K562 (cell line): ENCODE results near the gene ERBB4. TPM values are rescaled to one million over a fixed set of nuclear protein-coding genes. Genes with fewer than 3 reads are reported as not detected.

Source experiments
- ATAC-seq: fragments of 200-7000 bp; cut with Tn5 transposase; 3 replicates; pipeline ENCODE4 v1.9.1; 2020; ENCODE audit warnings: moderate library complexity
- BruUV-seq: library from RNA; stranded (reverse); fragments of 400-500 nt; replicated peaks from 2 replicates; lab custom pipeline; 2021; lab: Mats Ljungman, UMichigan
- CTCF ChIA-PET: fragments of 300-600 bp; formaldehyde crosslinking; extraction: SDS; loops from one replicate; lab custom pipeline; 2021; ENCODE audit warnings: low intra/inter-chr PET ratio; lab: Yijun Ruan, JAX
- POLR2A ChIA-PET: fragments of 300-600, 350-650 bp; sonication (Branson Sonifier 250); formaldehyde crosslinking; extraction: SDS; loops from one replicate; lab custom pipeline; 2021; ENCODE audit warnings: antibody characterized with exemption, inconsistent platforms; lab: Yijun Ruan, JAX
- DNase-seq, 4 experiments: peaks; one replicate each; pipeline versions ENCODE4 v3.0.0 to v3.0.0-alpha.2; 2011 to 2018; ENCODE audit warnings: low spot score in 3 of 4, mixed read lengths in 3 of 4; ENCODE audit errors: extremely low read depth in 1 of 4
- FAIRE-seq: peaks from 2 replicates; lab custom pipeline; 2011; peaks lifted over from hg19 to GRCh38; lab: Jason Lieb, UNC
- H2AFZ ChIP-seq: 2 replicates; pipeline ENCODE4 v1.6.0; 2011; ENCODE audit warnings: low read depth, low read length, control low read depth, inconsistent platforms
- H3K27ac ChIP-seq: fragments of 200-600 bp; 3 replicates; pipeline ENCODE4 v1.8.0; 2011; ENCODE audit warnings: low read depth, mild to moderate bottlenecking, control low read depth, inconsistent platforms, low read length, moderate library complexity, mixed read lengths; ENCODE audit errors: extremely low read depth
- H3K27me3 ChIP-seq, 2 experiments: fragments of 300-600 bp in 1 of 2; 2 replicates in 1 of 2; 3 replicates in 1 of 2; pipeline versions ENCODE4 v1.6.0 to v1.8.0; 2011; ENCODE audit warnings: inconsistent platforms in 2 of 2, low read length in 2 of 2, mild to moderate bottlenecking in 1 of 2, mixed read lengths in 1 of 2, moderate library complexity in 1 of 2; ENCODE audit not compliant: control insufficient read depth in 2 of 2, insufficient read depth in 2 of 2
- H3K36me3 ChIP-seq: fragments of 300-600 bp; 3 replicates; pipeline ENCODE4 v1.8.0; 2011; ENCODE audit warnings: mild to moderate bottlenecking, low read length, inconsistent platforms; ENCODE audit not compliant: control insufficient read depth, insufficient read depth
- H3K4me1 ChIP-seq, 2 experiments: fragments of 200-600 bp in 1 of 2; replicated peaks in 1 of 2; 2 replicates in 1 of 2; 3 replicates in 1 of 2; pipeline versions ENCODE4 v1.5.1 to v1.8.0; 2011; ENCODE audit warnings: inconsistent platforms in 2 of 2, low read length in 2 of 2, mild to moderate bottlenecking in 1 of 2, mixed read lengths in 1 of 2, moderate library complexity in 1 of 2; ENCODE audit not compliant: control insufficient read depth in 2 of 2, insufficient read depth in 2 of 2
- H3K4me2 ChIP-seq: 2 replicates; pipeline ENCODE4 v1.6.1; 2011; ENCODE audit warnings: low read length, control low read depth, inconsistent platforms, mixed read lengths; ENCODE audit not compliant: insufficient read depth
- H3K4me3 ChIP-seq: fragments of 200-600 bp; sonication (generic), shearing (Covaris generic); 2 replicates; pipeline ENCODE4 v1.5.1; 2016; ENCODE audit warnings: control low read depth, inconsistent platforms
- H3K79me2 ChIP-seq: fragments of 200-600 bp; 3 replicates; pipeline ENCODE4 v1.8.0; 2011; ENCODE audit warnings: low read length, inconsistent platforms; ENCODE audit not compliant: control insufficient read depth, insufficient read depth
- H3K9ac ChIP-seq, 2 experiments: 2 replicates each; pipeline versions ENCODE4 v1.6.0 to v1.6.1; 2011; ENCODE audit warnings: low read depth in 2 of 2, low read length in 2 of 2, control low read depth in 1 of 2, inconsistent platforms in 1 of 2, mild to moderate bottlenecking in 1 of 2, mixed read lengths in 1 of 2; ENCODE audit not compliant: insufficient read depth in 1 of 2
- H3K9me1 ChIP-seq: one replicate; pipeline ENCODE4 v1.6.0; 2011; ENCODE audit warnings: inconsistent platforms, mild to moderate bottlenecking, low read length, moderate library complexity; ENCODE audit not compliant: control insufficient read depth, insufficient read depth
- H3K9me3 ChIP-seq: replicated peaks from 2 replicates; pipeline ENCODE4 v1.5.1; 2011; ENCODE audit warnings: low read depth, low read length, inconsistent platforms; ENCODE audit not compliant: control insufficient read depth, insufficient read depth
- H4K20me1 ChIP-seq: replicated peaks from 2 replicates; pipeline ENCODE4 v1.6.1; 2011; ENCODE audit warnings: low read length, inconsistent platforms, mixed read lengths; ENCODE audit not compliant: control insufficient read depth, insufficient read depth
- CEBPZ ChIP-seq: fragments of 150-350 bp; IDR thresholded peaks from 2 replicates; pipeline ENCODE4 v1.6.1; 2014; ENCODE audit warnings: low read depth, mild to moderate bottlenecking, low read length, borderline replicate concordance
- DMBX1 ChIP-seq: fragments of 250-450 bp; sonication (Bioruptor Pico); IDR thresholded peaks from 2 replicates; pipeline ENCODE4 v1.8.0; 2022; ENCODE audit warnings: inconsistent platforms, mild to moderate bottlenecking, moderate library complexity, borderline replicate concordance
- HNRNPL ChIP-seq: fragments of 200-400 bp; formaldehyde crosslinking; IDR thresholded peaks from 2 replicates; pipeline ENCODE4 v1.6.1; 2017; ENCODE audit warnings: low read depth, mild to moderate bottlenecking, low read length
- SMAD2 ChIP-seq: fragments of 150-350 bp; IDR thresholded peaks from 2 replicates; pipeline ENCODE4 v1.6.1; 2014; ENCODE audit warnings: low read depth, mild to moderate bottlenecking, low read length
- TOE1 ChIP-seq, 2 experiments: fragments of 450-650 bp in 1 of 2; sonication (generic) in 1 of 2; formaldehyde crosslinking in 1 of 2; IDR thresholded peaks; 2 replicates each; pipeline versions ENCODE4 v1.7.1 to v1.8.0; 2016 to 2022; ENCODE audit warnings: borderline replicate concordance in 2 of 2, mild to moderate bottlenecking in 2 of 2, antibody characterized with exemption in 1 of 2, inconsistent platforms in 1 of 2, low read depth in 1 of 2, missing genetic modification reagents in 1 of 2, moderate library complexity in 1 of 2
- ZNF124 ChIP-seq: sonication (generic); formaldehyde crosslinking; IDR thresholded peaks from 2 replicates; pipeline ENCODE4 v1.8.1; 2022; ENCODE audit warnings: missing genetic modification reagents
- ZNF696 ChIP-seq: fragments of 250-450 bp; sonication (Bioruptor Pico); conservative IDR thresholded peaks from 2 replicates; pipeline ENCODE4 v1.4.0; 2020; ENCODE audit warnings: mild to moderate bottlenecking, moderate library complexity
- WGBS: fragments of 100-300 bp; shearing (Covaris generic); methylation state at CpG from one replicate; pipeline ENCODE4 v1.1.6; 2016; ENCODE audit warnings: low coverage, mixed read lengths; ENCODE audit not compliant: insufficient coverage; ENCODE audit errors: missing lambda C conversion rate; 5-methylcytosine and 5-hydroxymethylcytosine counted together
- in situ Hi-C: fragments of 300-500 bp; cut with MboI; formaldehyde crosslinking; loops from 4 replicates; pipeline ENCODE4 v1.15.0; 2018; ENCODE audit warnings: inconsistent platforms, mixed read lengths
- intact Hi-C: fragments of 100-400 bp; cut with micrococcal nuclease; formaldehyde crosslinking; loops from 2 replicates; pipeline ENCODE4 v1.14.2; 2022
- polyA plus RNA-seq, 8 experiments: library from polyadenylated mRNA; depleted of rRNA in 4 of 8; stranded (reverse) in 5 of 8; unstranded in 3 of 8; fragments of >200 nt; fragmentation: Nextera tagmentation in 2 of 8; fragmentation: Illumina TruSeq in 1 of 8; extraction: Ambion mirVana in 2 of 8; extraction: Trizol in 1 of 8; gene quantifications; 2 replicates each; pipeline versions ENCODE4 v1.2.1 to v1.2.3, GENCODE V29; 2011 to 2014; ENCODE audit warnings: inconsistent platforms in 1 of 8, missing spikeins in 1 of 8
- total RNA-seq, 7 experiments: library from RNA; depleted of rRNA in 6 of 7; stranded (reverse); fragments of >200 nt in 6 of 7; fragmentation: Illumina TruSeq in 2 of 7; extraction: Trizol in 2 of 7; gene quantifications; 2 replicates each; pipeline versions ENCODE4 v1.2.1 to v1.2.3, GENCODE V29; 2011 to 2021; ENCODE audit warnings: low replicate concordance in 1 of 7

Gene ERBB4
- total and polyA plus RNA-seq, 9 of the 15 experiments (the other 6 are each of a cell fraction or from before 2014, with no cell fraction given), result not detected

GRCh38 chr2:212294816-212295215, 243.8 kb downstream of the ERBB4 start:
- Histone ChIP-seq H3K4me1 (no peaks in the 10 kb centered on the region), H3K27ac (no peak overlapping the region), H3K4me3 (no peak overlapping the region), H3K4me2 (no peak overlapping the region), H4K20me1 (no peaks in the 10 kb centered on the region), H3K9me3 (no peaks in the 10 kb centered on the region), H3K36me3 (no peaks in the 10 kb centered on the region), H3K9me1 (no peaks in the 10 kb centered on the region), H2AFZ (no peak overlapping the region), H3K27me3 (no peaks in the 10 kb centered on the region), H3K79me2 (no peaks in the 10 kb centered on the region), H3K9ac (no peak overlapping the region)
- no peak for TF ChIP-seq SMAD2
- no peak for TF ChIP-seq DMBX1 (CRISPR knock-in tag)
- TF ChIP-seq HNRNPL, result no peak
- no peak for TF ChIP-seq ZNF124 (CRISPR knock-in tag)
- TF ChIP-seq ZNF696, result no peak
- TF ChIP-seq TOE1 (IDR thresholded peaks at IDR 0.05; ENCODE audit: borderline replicate concordance), result no peak
- no peak for TF ChIP-seq TOE1 (CRISPR knock-in tag; IDR thresholded peaks at IDR 0.05; ENCODE audit: borderline replicate concordance, low read depth)
- no peak for TF ChIP-seq CEBPZ
- no TSS peak for BruUV-seq
- FAIRE-seq (no peak), DNase-seq (no peak), ATAC-seq (no peak)
- POLR2A ChIA-PET, result no interaction called here
- in situ Hi-C loops (no loop called here), intact Hi-C loops (no loop called here)
- CTCF ChIA-PET, result no interaction called here
- 4% methylated on average over 2 of the region's 2 CpGs for WGBS
